Panc1 (cell line): ENCODE data around the gene ANKRD29. TPM values are rescaled to one million over a fixed set of nuclear protein-coding genes. Genes with fewer than 3 reads are reported as not detected.

Experiments used
- ATAC-seq: fragments of 200-7000 bp; cut with Tn5 transposase; 2 replicates; pipeline ENCODE4 v1.9.1; 2020; ENCODE audit warnings: mild to moderate bottlenecking, moderate library complexity
- BruUV-seq: library from RNA; stranded (reverse); fragments of 400-500 nt; replicated peaks from 2 replicates; lab custom pipeline; 2021; lab: Mats Ljungman, UMichigan
- CTCF ChIA-PET: fragments of 300-600 bp; sonication (Branson Sonifier 250); formaldehyde crosslinking; loops from one replicate; lab custom pipeline; 2022; ENCODE audit warnings: antibody characterized with exemption; lab: Charles Lee
- POLR2A ChIA-PET: fragments of 300-600 bp; sonication (Branson Sonifier 250); formaldehyde crosslinking; loops from one replicate; lab custom pipeline; 2022; ENCODE audit warnings: antibody characterized with exemption; lab: Charles Lee
- DNase-seq: peaks from one replicate; pipeline ENCODE4 v3.0.0-alpha.2; 2010; ENCODE audit warnings: low read depth, low spot score
- H3K27ac ChIP-seq: 2 replicates; pipeline ENCODE4 v1.5.1; 2011; ENCODE audit warnings: mild to moderate bottlenecking, low read length, inconsistent platforms
- H3K27me3 ChIP-seq: fragments of 200-500 bp; sonication (Bioruptor generic); 2 replicates; pipeline ENCODE4 v1.6.0; 2014; ENCODE audit warnings: low read length, inconsistent platforms; ENCODE audit not compliant: control insufficient read depth, insufficient read depth
- H3K36me3 ChIP-seq: fragments of 200-500 bp; sonication (Bioruptor generic); 2 replicates; pipeline ENCODE4 v1.5.1; 2014; ENCODE audit warnings: inconsistent platforms, mild to moderate bottlenecking, low read length, moderate library complexity; ENCODE audit not compliant: control insufficient read depth, insufficient read depth
- H3K4me1 ChIP-seq: 2 replicates; pipeline ENCODE4 v1.5.1; 2011; ENCODE audit warnings: inconsistent platforms, mild to moderate bottlenecking, low read length, moderate library complexity; ENCODE audit not compliant: control insufficient read depth, insufficient read depth
- H3K4me3 ChIP-seq, 2 experiments: 2 replicates each; pipeline ENCODE4 v1.5.1; 2011 to 2012; ENCODE audit warnings: low read depth in 2 of 2, low read length in 2 of 2, mild to moderate bottlenecking in 2 of 2, inconsistent platforms in 1 of 2, moderate library complexity in 1 of 2
- H3K9me3 ChIP-seq: fragments of 200-500 bp; sonication (Bioruptor generic); 2 replicates; pipeline ENCODE4 v1.5.1; 2014; ENCODE audit warnings: low read depth, mild to moderate bottlenecking, inconsistent platforms, low read length, moderate library complexity; ENCODE audit not compliant: control insufficient read depth, insufficient read depth
- POLR2AphosphoS5 ChIP-seq: IDR thresholded peaks from 2 replicates; pipeline ENCODE4 v1.6.1; 2012; ENCODE audit warnings: mild to moderate bottlenecking, low read depth, low read length, moderate library complexity
- SIN3A ChIP-seq: IDR thresholded peaks from 2 replicates; pipeline ENCODE4 v1.6.1; 2012; ENCODE audit warnings: low read depth, mild to moderate bottlenecking, low read length, moderate library complexity, borderline replicate concordance; ENCODE audit not compliant: insufficient read depth
- TCF7L2 ChIP-seq: IDR thresholded peaks from 2 replicates; pipeline ENCODE4 v1.6.1; 2011; ENCODE audit warnings: mild to moderate bottlenecking, low read depth, low read length, inconsistent platforms
- in situ Hi-C: cut with HindIII; loops from 2 replicates; pipeline ENCODE4 v1.10.0; 2016; ENCODE audit warnings: low sequenced_read_pairs, low pct_unique_long_range_greater_than_20kb
- intact Hi-C: fragments of 100-400 bp; cut with micrococcal nuclease; formaldehyde crosslinking; loops from one replicate; pipeline ENCODE4 v1.10.0; 2022; ENCODE audit not compliant: unreplicated experiment
- total RNA-seq: library from RNA; stranded (reverse); gene quantifications from one replicate; pipeline ENCODE4 v1.2.1, GENCODE V29; 2021; ENCODE audit not compliant: unreplicated experiment
- TF ChIP-seq, protein P1 (sequence below): fragments of 450-650 bp; IDR thresholded peaks from 2 replicates; pipeline ENCODE4 v1.5.1; 2017; ENCODE audit warnings: mild to moderate bottlenecking
- TF ChIP-seq, protein P2 (sequence below), 2 experiments: IDR thresholded peaks; 2 replicates each; pipeline ENCODE4 v1.6.1; 2011 to 2012; ENCODE audit warnings: low read depth in 2 of 2, control low read depth in 1 of 2, low read length in 1 of 2, mild to moderate bottlenecking in 1 of 2, moderate library complexity in 1 of 2; ENCODE audit not compliant: insufficient read depth in 1 of 2

The ANKRD29 gene
- total RNA-seq, 1 experiment from 2014 or later: 0.67 TPM

DNA sequence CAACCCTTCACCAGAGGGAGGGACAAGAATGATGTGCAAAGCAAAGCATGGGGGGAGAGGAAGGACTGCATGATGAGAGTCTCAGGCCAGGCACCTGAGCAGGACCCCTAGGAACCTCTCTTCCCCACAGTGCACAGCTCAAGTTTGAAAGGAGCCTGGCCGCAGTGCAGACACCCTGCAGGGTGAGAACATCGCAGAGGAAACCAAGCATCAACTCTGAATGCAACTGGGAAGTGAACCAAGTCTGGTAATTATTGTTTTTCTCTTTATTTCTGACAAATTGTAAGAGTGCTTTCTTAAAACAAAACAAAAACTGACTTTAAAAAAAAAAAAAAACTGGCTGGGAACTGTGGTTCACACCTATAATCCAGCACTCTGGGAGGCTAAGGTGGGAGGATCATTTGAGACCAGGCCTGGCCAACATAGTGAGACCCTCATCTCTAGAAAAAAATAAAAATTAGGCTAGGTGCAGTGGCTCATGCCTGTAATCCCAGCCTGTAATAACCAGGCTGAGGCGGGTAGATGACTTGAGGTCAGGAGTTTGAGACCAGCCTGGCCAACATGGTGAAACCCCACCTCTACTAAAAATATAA, 91.7 kb downstream of the ANKRD29 start:
- intact Hi-C loops: no loop called here

DNA sequence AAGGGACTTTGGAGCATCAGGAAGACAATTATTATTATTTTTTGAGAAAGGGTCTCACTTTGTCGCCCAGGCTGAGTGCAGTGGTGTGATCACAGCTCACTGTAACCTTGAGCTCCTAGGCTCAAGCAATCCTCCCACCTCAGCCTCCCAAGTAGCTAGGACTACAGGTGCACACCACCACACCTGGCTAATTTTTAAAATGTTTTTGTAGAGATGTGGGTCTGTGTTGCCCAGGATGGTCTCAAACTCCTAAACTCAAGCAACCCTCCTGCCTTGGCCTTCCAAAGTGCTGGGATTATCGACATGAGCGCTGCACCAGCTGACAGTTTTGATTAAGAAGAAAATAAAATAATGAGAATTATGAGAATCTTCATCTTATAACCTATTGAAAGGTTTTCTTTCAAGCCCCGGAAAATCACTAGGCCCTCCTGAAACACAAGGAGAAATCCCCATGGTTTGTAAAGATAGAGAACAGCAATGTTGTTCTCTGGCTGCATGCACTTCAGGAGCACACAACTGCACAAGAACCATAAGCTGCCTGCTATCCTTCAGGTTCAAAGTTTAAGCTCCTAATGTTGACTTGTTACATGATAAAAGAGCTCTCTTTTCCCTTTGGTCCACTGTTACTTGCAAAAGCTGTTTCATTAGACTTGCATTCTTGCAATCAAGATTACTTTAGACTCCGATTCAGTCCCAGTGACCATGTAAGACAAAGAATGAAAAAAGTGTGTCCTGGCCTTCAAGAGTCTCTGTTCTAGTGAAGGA, 93.2 kb downstream of the ANKRD29 start:
- CTCF ChIA-PET: no interaction called here
- ATAC-seq (no peak), DNase-seq (no peak)
- Histone ChIP-seq H3K4me3 (no peak overlapping the region), H3K36me3 (peaks cover 31% of the 10 kb centered on the region), H3K27ac (no peak overlapping the region), H3K27me3 (no peaks in the 10 kb centered on the region), H3K9me3 (no peaks in the 10 kb centered on the region), H3K4me1 (no peaks in the 10 kb centered on the region)
- POLR2A ChIA-PET: interaction anchor here (0.6 kb wide), 1 partner anchor 57 kb away, joined by 4 read pairs; no protein-coding TSS in a partner anchor
- intact Hi-C loops (no loop called here), in situ Hi-C loops (no loop called here)
- TF ChIP-seq, protein P1, sequence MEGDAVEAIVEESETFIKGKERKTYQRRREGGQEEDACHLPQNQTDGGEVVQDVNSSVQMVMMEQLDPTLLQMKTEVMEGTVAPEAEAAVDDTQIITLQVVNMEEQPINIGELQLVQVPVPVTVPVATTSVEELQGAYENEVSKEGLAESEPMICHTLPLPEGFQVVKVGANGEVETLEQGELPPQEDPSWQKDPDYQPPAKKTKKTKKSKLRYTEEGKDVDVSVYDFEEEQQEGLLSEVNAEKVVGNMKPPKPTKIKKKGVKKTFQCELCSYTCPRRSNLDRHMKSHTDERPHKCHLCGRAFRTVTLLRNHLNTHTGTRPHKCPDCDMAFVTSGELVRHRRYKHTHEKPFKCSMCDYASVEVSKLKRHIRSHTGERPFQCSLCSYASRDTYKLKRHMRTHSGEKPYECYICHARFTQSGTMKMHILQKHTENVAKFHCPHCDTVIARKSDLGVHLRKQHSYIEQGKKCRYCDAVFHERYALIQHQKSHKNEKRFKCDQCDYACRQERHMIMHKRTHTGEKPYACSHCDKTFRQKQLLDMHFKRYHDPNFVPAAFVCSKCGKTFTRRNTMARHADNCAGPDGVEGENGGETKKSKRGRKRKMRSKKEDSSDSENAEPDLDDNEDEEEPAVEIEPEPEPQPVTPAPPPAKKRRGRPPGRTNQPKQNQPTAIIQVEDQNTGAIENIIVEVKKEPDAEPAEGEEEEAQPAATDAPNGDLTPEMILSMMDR: no peak
- TF ChIP-seq, protein P2, sequence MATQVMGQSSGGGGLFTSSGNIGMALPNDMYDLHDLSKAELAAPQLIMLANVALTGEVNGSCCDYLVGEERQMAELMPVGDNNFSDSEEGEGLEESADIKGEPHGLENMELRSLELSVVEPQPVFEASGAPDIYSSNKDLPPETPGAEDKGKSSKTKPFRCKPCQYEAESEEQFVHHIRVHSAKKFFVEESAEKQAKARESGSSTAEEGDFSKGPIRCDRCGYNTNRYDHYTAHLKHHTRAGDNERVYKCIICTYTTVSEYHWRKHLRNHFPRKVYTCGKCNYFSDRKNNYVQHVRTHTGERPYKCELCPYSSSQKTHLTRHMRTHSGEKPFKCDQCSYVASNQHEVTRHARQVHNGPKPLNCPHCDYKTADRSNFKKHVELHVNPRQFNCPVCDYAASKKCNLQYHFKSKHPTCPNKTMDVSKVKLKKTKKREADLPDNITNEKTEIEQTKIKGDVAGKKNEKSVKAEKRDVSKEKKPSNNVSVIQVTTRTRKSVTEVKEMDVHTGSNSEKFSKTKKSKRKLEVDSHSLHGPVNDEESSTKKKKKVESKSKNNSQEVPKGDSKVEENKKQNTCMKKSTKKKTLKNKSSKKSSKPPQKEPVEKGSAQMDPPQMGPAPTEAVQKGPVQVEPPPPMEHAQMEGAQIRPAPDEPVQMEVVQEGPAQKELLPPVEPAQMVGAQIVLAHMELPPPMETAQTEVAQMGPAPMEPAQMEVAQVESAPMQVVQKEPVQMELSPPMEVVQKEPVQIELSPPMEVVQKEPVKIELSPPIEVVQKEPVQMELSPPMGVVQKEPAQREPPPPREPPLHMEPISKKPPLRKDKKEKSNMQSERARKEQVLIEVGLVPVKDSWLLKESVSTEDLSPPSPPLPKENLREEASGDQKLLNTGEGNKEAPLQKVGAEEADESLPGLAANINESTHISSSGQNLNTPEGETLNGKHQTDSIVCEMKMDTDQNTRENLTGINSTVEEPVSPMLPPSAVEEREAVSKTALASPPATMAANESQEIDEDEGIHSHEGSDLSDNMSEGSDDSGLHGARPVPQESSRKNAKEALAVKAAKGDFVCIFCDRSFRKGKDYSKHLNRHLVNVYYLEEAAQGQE (IDR thresholded peaks at IDR 0.05; ENCODE audit: insufficient read depth in 1 of 2, low read depth in 2 of 2, low read length in 1 of 2): no peak
- TF ChIP-seq POLR2AphosphoS5: no peak
- no peak for TF ChIP-seq SIN3A
- no peak for TF ChIP-seq TCF7L2
- BruUV-seq: no TSS peak

More for the DNA sequence above, 91.7 kb downstream of the ANKRD29 start:
- no peak for ATAC-seq
- Histone ChIP-seq H3K9me3 (no peaks in the 10 kb centered on the region), H3K36me3 (peaks cover 31% of the 10 kb centered on the region), H3K27ac (no peak overlapping the region), H3K4me3 (no peak overlapping the region), H3K4me1 (no peaks in the 10 kb centered on the region), H3K27me3 (no peaks in the 10 kb centered on the region)
- no peak for TF ChIP-seq TCF7L2
- DNase-seq: no peak
- ChIA-PET CTCF (interaction anchor here (0.6 kb wide), 1 partner anchor 17 kb away, joined by 3 read pairs; no protein-coding TSS in a partner anchor), POLR2A (interaction anchor here (0.6 kb wide), 1 partner anchor 297 kb away, joined by 5 read pairs; no protein-coding TSS in a partner anchor)
- BruUV-seq: no TSS peak
- in situ Hi-C loops: no loop called here
